ENCODE data around the gene MTUS2. TPM values are rescaled to one million over a fixed set of nuclear protein-coding genes. Genes with fewer than 3 reads are reported as not detected.

The MTUS2 gene
- total and polyA plus RNA-seq, 2 of the 8 experiments (the other 6 are each of a cell fraction or from before 2014, with no cell fraction given), result 0.18 to 0.80 TPM

DNA sequence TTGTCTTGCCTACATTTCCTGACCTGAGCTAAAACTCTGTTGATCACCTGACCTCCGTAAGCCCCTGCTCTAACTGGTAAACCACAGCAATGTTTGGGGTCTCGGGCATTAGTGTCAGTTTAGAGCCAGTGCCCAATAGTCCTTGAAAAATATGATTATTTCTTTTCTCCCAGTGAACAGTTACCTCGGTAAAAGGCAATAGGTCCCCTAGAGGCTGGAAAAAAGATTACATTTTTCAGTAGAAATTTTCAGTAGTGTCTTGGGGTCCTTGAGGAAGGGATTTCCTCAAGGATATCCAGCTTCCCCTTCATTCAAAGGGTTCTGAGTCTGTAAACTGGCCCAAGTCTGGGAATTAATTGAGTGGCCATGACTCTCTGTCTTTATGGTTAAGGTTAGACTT is 597.9 kb downstream of the MTUS2 start:
- no peaks in the 10 kb centered on the region for H3K36me3 ChIP-seq (ENCODE audit: control insufficient read depth in 2 of 4, insufficient read depth in 4 of 4, low read length in 3 of 4)
- no peak overlapping the region for H3K4me3 ChIP-seq (ENCODE audit: extremely low read depth in 1 of 4, insufficient read depth in 2 of 4, low read depth in 3 of 4, low read length in 4 of 4)
- no peak overlapping the region for H4K91ac ChIP-seq (replicated peaks; ENCODE audit: insufficient read length, low read length)
- no peak overlapping the region for H3K4ac ChIP-seq (replicated peaks; ENCODE audit: insufficient read length, low read depth, low read length)
- no peak overlapping the region for H3K14ac ChIP-seq (ENCODE audit: insufficient read length)
- no peaks in the 10 kb centered on the region for H3K79me1 ChIP-seq (ENCODE audit: low read depth, low read length)
- 65% methylated on average over 3 of the region's 3 CpGs; no CpG with 5 or more reads in 1 of the 2 experiments for WGBS, 2 experiments (ENCODE audit: extremely low coverage in 1 of 2, insufficient coverage in 1 of 2, insufficient read length in 1 of 2, insufficient replicate concordance in 2 of 2, low coverage in 1 of 2, low lambda C conversion rate in 2 of 2, missing lambda C conversion rate in 1 of 2)
- no peak overlapping the region for H3K56ac ChIP-seq (replicated peaks; ENCODE audit: insufficient read length, low read depth, low read length)
- H2BK15ac ChIP-seq (ENCODE audit: low read length), result no peak overlapping the region
- no peak overlapping the region for H3K18ac ChIP-seq (ENCODE audit: extremely low read depth, low read length)
- no peak overlapping the region for H4K5ac ChIP-seq (ENCODE audit: insufficient read length, low read depth, low read length)
- no peak overlapping the region for H2AK5ac ChIP-seq (ENCODE audit: low read depth, low read length)
- H2BK12ac ChIP-seq (ENCODE audit: low read depth, low read length), result no peak overlapping the region
- no peak overlapping the region for H4K8ac ChIP-seq (ENCODE audit: extremely low read depth, insufficient read depth, low read length)
- H3K4me1 ChIP-seq (replicated peaks in 1 of 4; ENCODE audit: control insufficient read depth in 3 of 4, insufficient read depth in 4 of 4, low read length in 3 of 4), result 0 out of 7 replicates have a peak, but pooled peaks cover 0 to under 1% (median 0%) of the 10 kb centered on the region in 4 experiments
- no peak overlapping the region for H3K23ac ChIP-seq (ENCODE audit: insufficient read length)
- no peaks in the 10 kb centered on the region for H3K27me3 ChIP-seq (replicated peaks in 1 of 4; ENCODE audit: control insufficient read depth in 3 of 4, extremely low read depth in 1 of 4, insufficient read depth in 3 of 4, low read length in 3 of 4)
- ChIA-PET POLR2A (ENCODE audit: partially characterized antibody) (no interaction called here), CTCF (ENCODE audit: partially characterized antibody) (interaction anchor here (0.6 to 1.7 kb wide), 11 partner anchors 9 to 348 kb away, joined by 3 to 6 read pairs (median 3); no protein-coding TSS in a partner anchor)
- H3K79me2 ChIP-seq (ENCODE audit: control insufficient read depth in 1 of 2, insufficient read depth in 2 of 2, low read length in 2 of 2), result no peaks in the 10 kb centered on the region
- no peaks in the 10 kb centered on the region for H3K9me3 ChIP-seq (ENCODE audit: insufficient read depth in 2 of 2, low read depth in 1 of 2, low read length in 1 of 2)
- no peak overlapping the region for H2BK5ac ChIP-seq (ENCODE audit: low read depth, low read length)
- TF ChIP-seq, protein P1, sequence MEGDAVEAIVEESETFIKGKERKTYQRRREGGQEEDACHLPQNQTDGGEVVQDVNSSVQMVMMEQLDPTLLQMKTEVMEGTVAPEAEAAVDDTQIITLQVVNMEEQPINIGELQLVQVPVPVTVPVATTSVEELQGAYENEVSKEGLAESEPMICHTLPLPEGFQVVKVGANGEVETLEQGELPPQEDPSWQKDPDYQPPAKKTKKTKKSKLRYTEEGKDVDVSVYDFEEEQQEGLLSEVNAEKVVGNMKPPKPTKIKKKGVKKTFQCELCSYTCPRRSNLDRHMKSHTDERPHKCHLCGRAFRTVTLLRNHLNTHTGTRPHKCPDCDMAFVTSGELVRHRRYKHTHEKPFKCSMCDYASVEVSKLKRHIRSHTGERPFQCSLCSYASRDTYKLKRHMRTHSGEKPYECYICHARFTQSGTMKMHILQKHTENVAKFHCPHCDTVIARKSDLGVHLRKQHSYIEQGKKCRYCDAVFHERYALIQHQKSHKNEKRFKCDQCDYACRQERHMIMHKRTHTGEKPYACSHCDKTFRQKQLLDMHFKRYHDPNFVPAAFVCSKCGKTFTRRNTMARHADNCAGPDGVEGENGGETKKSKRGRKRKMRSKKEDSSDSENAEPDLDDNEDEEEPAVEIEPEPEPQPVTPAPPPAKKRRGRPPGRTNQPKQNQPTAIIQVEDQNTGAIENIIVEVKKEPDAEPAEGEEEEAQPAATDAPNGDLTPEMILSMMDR (IDR thresholded peaks at IDR 0.05; ENCODE audit: control extremely low read depth in 1 of 3, insufficient read depth in 1 of 3, low read depth in 1 of 3, low read length in 3 of 3), result peak in 2 of 3 experiments; percentile 17 to 29; a peak in 2 of 4 replicates
- no peak for TF ChIP-seq SRF (IDR thresholded peaks at IDR 0.05; ENCODE audit: low read depth, low read length)
- H3K4me2 ChIP-seq (ENCODE audit: insufficient read depth in 1 of 2, low read depth in 2 of 2, low read length in 2 of 2), result no peak overlapping the region
- H4K20me1 ChIP-seq (replicated peaks in 1 of 2; ENCODE audit: control insufficient read depth in 1 of 2, insufficient read depth in 2 of 2, low read length in 2 of 2), result no peaks in the 10 kb centered on the region
- no peak overlapping the region for H2BK20ac ChIP-seq (ENCODE audit: low read length)
- DNase-seq (ENCODE audit: low read depth in 1 of 2, low spot score in 2 of 2) (no peak), FAIRE-seq (no peak)
- no peak overlapping the region for H3K27ac ChIP-seq (ENCODE audit: low read depth, low read length)
- H3K23me2 ChIP-seq (ENCODE audit: low read depth, low read length), result no peaks in the 10 kb centered on the region
- H2AFZ ChIP-seq (ENCODE audit: low read length), result no peak overlapping the region
- no peak overlapping the region for H2BK120ac ChIP-seq (replicated peaks; ENCODE audit: low read depth, low read length)
- H3K9ac ChIP-seq (replicated peaks in 1 of 4; ENCODE audit: extremely low read depth in 1 of 4, low read depth in 3 of 4, low read length in 3 of 4), result no peak overlapping the region
